Neural progenitor cell (in vitro differentiated cells): Measurements from ENCODE around the gene EDEM1. TPM values are rescaled to one million over a fixed set of nuclear protein-coding genes. Genes with fewer than 3 reads are reported as not detected.

ENCODE experiments used
- DNase-seq: peaks from one replicate; pipeline ENCODE4 v3.0.0-alpha.2; 2016; ENCODE audit warnings: low spot score
- H2AFZ ChIP-seq: fragments of 200-600 bp; sonication (generic); replicated peaks from 2 replicates; pipeline ENCODE4 v1.6.1; 2016; ENCODE audit warnings: antibody characterized with exemption
- H3F3A ChIP-seq: fragments of 200-600 bp; sonication (generic); 2 replicates; pipeline ENCODE4 v1.6.1; 2016; ENCODE audit warnings: antibody characterized with exemption, low read depth
- H3K27ac ChIP-seq: fragments of 200-600 bp; sonication (generic); 2 replicates; pipeline ENCODE4 v1.5.1; 2016; ENCODE audit warnings: mild to moderate bottlenecking
- H3K27me3 ChIP-seq: fragments of 200-600 bp; sonication (generic); 2 replicates; pipeline ENCODE4 v1.6.1; 2016; ENCODE audit warnings: mild to moderate bottlenecking, moderate library complexity
- H3K36me3 ChIP-seq: fragments of 200-600 bp; sonication (generic); 2 replicates; pipeline ENCODE4 v1.5.1; 2016
- H3K4me1 ChIP-seq: fragments of 200-600 bp; sonication (generic); 2 replicates; pipeline ENCODE4 v1.6.1; 2016; ENCODE audit warnings: mixed run types
- H3K4me2 ChIP-seq: fragments of 200-600 bp; sonication (generic); 2 replicates; pipeline ENCODE4 v1.6.1; 2016
- H3K4me3 ChIP-seq: fragments of 200-600 bp; sonication (generic); 2 replicates; pipeline ENCODE4 v1.5.1; 2016
- H3K79me2 ChIP-seq: fragments of 200-600 bp; sonication (generic); 2 replicates; pipeline ENCODE4 v1.6.1; 2016; ENCODE audit warnings: low read depth
- H3K9ac ChIP-seq: fragments of 200-600 bp; sonication (generic); 2 replicates; pipeline ENCODE4 v1.6.1; 2016
- H3K9me3 ChIP-seq: fragments of 200-600 bp; sonication (generic); 2 replicates; pipeline ENCODE4 v1.5.1; 2016; ENCODE audit warnings: low read depth
- H4K20me1 ChIP-seq: fragments of 200-600 bp; sonication (generic); 2 replicates; pipeline ENCODE4 v1.6.1; 2016; ENCODE audit warnings: low read depth
- H3K27ac Mint-ChIP-seq: 3 replicates; pipeline ENCODE4 v1.8.0; 2021; ENCODE audit warnings: mixed read lengths
- H3K27me3 Mint-ChIP-seq: 2 replicates; pipeline ENCODE4 v1.8.0; 2022; ENCODE audit warnings: low read depth, mild to moderate bottlenecking, inconsistent platforms, moderate library complexity, mixed read lengths; ENCODE audit not compliant: insufficient read depth
- H3K36me3 Mint-ChIP-seq: 3 replicates; pipeline ENCODE4 v1.8.0; 2021; ENCODE audit warnings: mixed read lengths
- H3K4me1 Mint-ChIP-seq: 3 replicates; pipeline ENCODE4 v1.8.0; 2021; ENCODE audit warnings: mixed read lengths
- H3K4me3 Mint-ChIP-seq: 3 replicates; pipeline ENCODE4 v1.8.0; 2021; ENCODE audit warnings: mild to moderate bottlenecking, moderate library complexity, mixed read lengths
- H3K9me3 Mint-ChIP-seq: 3 replicates; pipeline ENCODE4 v1.8.0; 2020; ENCODE audit warnings: mixed read lengths
- EZH2 ChIP-seq: fragments of 200-600 bp; sonication (generic); IDR thresholded peaks from 2 replicates; pipeline ENCODE4 v1.6.1; 2017; ENCODE audit warnings: antibody characterized with exemption, mild to moderate bottlenecking, moderate library complexity
- EZH2phosphoT487 ChIP-seq: fragments of 200-600 bp; sonication (generic); IDR thresholded peaks from 2 replicates; pipeline ENCODE4 v1.6.1; 2017; ENCODE audit warnings: antibody characterized with exemption
- total RNA-seq: library from RNA; depleted of rRNA; stranded (reverse); fragments of >200 nt; gene quantifications from 2 replicates; pipeline ENCODE4 v1.2.3, GENCODE V29; 2015; ENCODE audit warnings: low replicate concordance
- TF ChIP-seq, protein P1 (sequence below): fragments of 200-600 bp; sonication (generic); IDR thresholded peaks from 2 replicates; pipeline ENCODE4 v1.5.1; 2017; ENCODE audit warnings: antibody characterized with exemption, mild to moderate bottlenecking

Gene EDEM1
- total RNA-seq, 1 donor from 2014 or later: 11.8 TPM

DNA sequence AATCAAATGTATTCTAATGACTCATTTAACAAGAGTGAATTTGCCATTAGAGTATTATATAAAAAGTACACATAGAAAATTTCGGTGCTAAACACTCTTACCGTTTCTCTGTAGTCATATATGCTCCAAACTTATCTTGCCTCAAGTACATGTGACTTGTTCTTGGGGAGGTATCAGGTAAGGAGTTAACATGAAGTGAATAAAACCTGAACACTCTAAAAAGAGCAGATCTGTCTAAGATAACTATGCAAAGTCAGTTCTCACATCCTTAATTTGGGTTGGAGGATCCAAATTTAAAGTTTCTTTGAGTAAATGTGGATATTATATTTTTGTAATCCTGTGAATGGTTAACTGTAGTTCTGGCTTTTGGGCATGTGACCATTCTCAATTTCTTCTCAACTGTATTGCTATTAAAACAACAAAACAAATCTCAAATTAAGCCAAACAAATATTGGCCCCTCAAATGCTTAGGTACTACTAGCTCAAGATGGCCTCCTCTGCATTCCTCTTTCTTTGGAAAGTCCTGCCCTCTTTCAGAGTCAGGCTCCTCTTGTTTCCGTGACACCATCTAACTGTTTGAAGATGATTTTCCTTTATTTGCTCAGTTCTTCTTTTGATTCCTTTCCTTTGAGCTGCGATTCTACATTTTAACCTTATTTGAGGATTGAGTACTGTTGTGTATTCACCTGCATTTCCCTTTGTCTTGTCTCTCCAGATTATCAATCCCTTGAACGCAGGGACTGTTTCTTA lies 4.2 kb downstream of the EDEM1 start:
- no peak overlapping the region for H2AFZ ChIP-seq

DNA sequence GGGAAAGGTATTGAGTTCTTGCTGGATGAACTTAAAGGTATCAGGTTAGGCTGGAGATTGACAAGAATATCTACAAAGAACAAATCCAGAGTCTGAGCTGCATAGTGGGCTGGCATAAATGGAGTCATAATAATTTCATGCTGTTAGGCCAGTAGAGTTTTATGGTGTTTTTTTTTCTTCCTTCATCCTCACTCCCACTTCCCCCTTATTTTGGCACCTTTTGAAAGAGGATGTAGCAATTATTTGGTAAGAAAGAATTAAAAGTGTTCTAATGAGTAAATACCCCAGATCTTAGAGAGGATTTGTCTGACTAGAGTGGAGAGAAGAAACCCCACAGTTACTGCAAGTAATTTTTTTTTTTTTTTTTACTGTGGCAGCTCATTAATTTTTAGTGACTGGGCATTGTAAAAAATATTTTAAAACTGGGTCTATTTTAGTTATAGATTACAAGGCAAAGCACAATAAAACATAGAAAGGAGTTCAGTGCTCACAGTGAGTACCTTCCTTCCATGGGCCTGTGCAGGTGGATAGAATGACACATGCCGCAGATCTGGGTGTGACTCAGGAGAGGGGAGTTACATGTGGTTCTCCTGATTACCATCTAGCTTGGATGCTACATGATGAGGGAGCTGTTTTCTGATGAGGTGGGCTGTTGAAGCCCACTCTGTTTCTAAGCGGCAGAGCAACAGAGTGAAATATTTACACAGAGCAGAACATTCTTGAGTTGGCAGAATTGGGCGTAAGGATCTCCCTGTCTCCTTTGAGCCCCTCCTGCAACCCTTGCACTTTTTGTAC lies 5.3 kb downstream of the EDEM1 start:
- Mint-ChIP-seq H3K4me1 (peaks cover 21% of the 10 kb centered on the region), H3K9me3 (no peaks in the 10 kb centered on the region), H3K4me3 (no peak overlapping the region), H3K36me3 (peaks cover 28% of the 10 kb centered on the region), H3K27me3 (peaks cover 4% of the 10 kb centered on the region), H3K27ac (no peak overlapping the region)
- peaks cover 4% of the 10 kb centered on the region for H3K27me3 ChIP-seq
- H3F3A ChIP-seq: no peaks in the 10 kb centered on the region
- H2AFZ ChIP-seq: no peak overlapping the region
- H4K20me1 ChIP-seq: peaks cover 8% of the 10 kb centered on the region
- no peak for DNase-seq
- no peaks in the 10 kb centered on the region for H3K4me1 ChIP-seq
- H3K27ac ChIP-seq: no peak overlapping the region
- H3K4me3 ChIP-seq: no peak overlapping the region
- TF ChIP-seq EZH2 (no peak), EZH2phosphoT487 (no peak)
- TF ChIP-seq, protein P1, sequence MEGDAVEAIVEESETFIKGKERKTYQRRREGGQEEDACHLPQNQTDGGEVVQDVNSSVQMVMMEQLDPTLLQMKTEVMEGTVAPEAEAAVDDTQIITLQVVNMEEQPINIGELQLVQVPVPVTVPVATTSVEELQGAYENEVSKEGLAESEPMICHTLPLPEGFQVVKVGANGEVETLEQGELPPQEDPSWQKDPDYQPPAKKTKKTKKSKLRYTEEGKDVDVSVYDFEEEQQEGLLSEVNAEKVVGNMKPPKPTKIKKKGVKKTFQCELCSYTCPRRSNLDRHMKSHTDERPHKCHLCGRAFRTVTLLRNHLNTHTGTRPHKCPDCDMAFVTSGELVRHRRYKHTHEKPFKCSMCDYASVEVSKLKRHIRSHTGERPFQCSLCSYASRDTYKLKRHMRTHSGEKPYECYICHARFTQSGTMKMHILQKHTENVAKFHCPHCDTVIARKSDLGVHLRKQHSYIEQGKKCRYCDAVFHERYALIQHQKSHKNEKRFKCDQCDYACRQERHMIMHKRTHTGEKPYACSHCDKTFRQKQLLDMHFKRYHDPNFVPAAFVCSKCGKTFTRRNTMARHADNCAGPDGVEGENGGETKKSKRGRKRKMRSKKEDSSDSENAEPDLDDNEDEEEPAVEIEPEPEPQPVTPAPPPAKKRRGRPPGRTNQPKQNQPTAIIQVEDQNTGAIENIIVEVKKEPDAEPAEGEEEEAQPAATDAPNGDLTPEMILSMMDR: no peak
- no peak overlapping the region for H3K9ac ChIP-seq
- peaks cover 53% of the 10 kb centered on the region for H3K79me2 ChIP-seq
- H3K36me3 ChIP-seq: no peaks in the 10 kb centered on the region
- no peak overlapping the region for H3K4me2 ChIP-seq
- H3K9me3 ChIP-seq: no peaks in the 10 kb centered on the region

More for the DNA sequence above, 4.2 kb downstream of the EDEM1 start:
- Histone ChIP-seq H3K27ac (no peak overlapping the region), H3K4me2 (no peak overlapping the region), H3K36me3 (no peaks in the 10 kb centered on the region), H3F3A (no peaks in the 10 kb centered on the region), H3K9ac (no peak overlapping the region), H3K4me1 (no peaks in the 10 kb centered on the region), H3K27me3 (peaks cover 7% of the 10 kb centered on the region), H3K9me3 (no peaks in the 10 kb centered on the region), H3K79me2 (peaks cover 53% of the 10 kb centered on the region), H4K20me1 (peaks cover 8% of the 10 kb centered on the region), H3K4me3 (no peak overlapping the region)
- no peak for DNase-seq
- Mint-ChIP-seq H3K27ac (no peak overlapping the region), H3K27me3 (peaks cover 6% of the 10 kb centered on the region), H3K4me1 (peaks cover 24% of the 10 kb centered on the region), H3K4me3 (no peak overlapping the region), H3K36me3 (peaks cover 26% of the 10 kb centered on the region), H3K9me3 (no peaks in the 10 kb centered on the region)
- TF ChIP-seq, protein P1: no peak
- no peak for TF ChIP-seq EZH2
- TF ChIP-seq EZH2phosphoT487: no peak

DNA sequence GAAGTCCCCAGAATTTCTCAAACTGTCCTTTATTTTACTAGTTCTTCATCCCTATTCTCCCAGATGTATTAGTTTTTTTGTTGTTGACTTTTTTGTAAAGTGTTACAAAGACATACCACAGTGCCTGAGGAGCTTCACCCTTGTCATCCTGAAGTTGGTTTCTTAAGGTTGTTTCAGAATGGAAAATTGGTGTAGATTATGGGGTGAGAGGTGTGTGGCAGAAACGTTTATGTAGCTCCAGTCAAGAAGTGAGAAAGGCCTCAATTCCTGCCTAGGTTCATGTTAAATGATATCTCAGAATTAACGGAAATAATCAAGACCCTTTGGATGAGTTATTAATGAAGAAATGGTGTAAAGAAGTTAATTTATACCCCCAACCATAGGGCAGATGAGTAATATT lies 6.8 kb downstream of the EDEM1 start:
- Histone ChIP-seq H4K20me1 (no peaks in the 10 kb centered on the region), H3F3A (no peaks in the 10 kb centered on the region), H3K79me2 (peaks cover 39% of the 10 kb centered on the region), H3K36me3 (no peaks in the 10 kb centered on the region), H3K9me3 (no peaks in the 10 kb centered on the region), H3K27ac (no peak overlapping the region), H2AFZ (no peak overlapping the region), H3K4me1 (no peaks in the 10 kb centered on the region), H3K27me3 (no peaks in the 10 kb centered on the region), H3K4me3 (no peak overlapping the region), H3K9ac (no peak overlapping the region), H3K4me2 (no peak overlapping the region)
- Mint-ChIP-seq H3K27me3 (no peaks in the 10 kb centered on the region), H3K36me3 (peaks cover 35% of the 10 kb centered on the region), H3K27ac (no peak overlapping the region), H3K4me3 (no peak overlapping the region), H3K9me3 (no peaks in the 10 kb centered on the region), H3K4me1 (peaks cover 12% of the 10 kb centered on the region)
- TF ChIP-seq EZH2: no peak
- TF ChIP-seq, protein P1: no peak
- TF ChIP-seq EZH2phosphoT487: no peak
- DNase-seq: no peak
